Measurements from ENCODE around the gene RAB1B.

The RAB1B gene

DNA sequence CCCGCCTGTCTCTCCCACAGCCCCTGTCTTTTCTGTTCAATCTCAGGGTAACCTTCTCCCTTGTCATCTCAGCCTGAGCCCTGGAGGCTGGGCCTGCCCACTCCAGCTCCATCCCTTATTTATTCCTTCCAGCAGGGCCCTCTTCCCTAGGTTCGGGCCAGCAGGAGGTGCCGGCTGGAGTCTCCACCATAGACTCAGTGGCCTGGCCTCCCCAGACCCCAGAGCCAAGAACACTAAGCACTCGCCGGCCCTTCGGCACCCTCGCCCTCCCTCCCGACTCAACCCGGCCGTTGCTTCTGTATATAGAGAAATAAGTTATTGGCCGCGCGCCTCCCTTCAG lies 1.4 kb upstream of the RAB1B start:
- peak overlapping the region; percentile 96 for H3K27ac ChIP-seq
- TF ChIP-seq CTCF (conservative IDR thresholded peaks at IDR 0.05): 0 out of 2 replicates have a peak, but pooled peaks have one; percentile 21

DNA sequence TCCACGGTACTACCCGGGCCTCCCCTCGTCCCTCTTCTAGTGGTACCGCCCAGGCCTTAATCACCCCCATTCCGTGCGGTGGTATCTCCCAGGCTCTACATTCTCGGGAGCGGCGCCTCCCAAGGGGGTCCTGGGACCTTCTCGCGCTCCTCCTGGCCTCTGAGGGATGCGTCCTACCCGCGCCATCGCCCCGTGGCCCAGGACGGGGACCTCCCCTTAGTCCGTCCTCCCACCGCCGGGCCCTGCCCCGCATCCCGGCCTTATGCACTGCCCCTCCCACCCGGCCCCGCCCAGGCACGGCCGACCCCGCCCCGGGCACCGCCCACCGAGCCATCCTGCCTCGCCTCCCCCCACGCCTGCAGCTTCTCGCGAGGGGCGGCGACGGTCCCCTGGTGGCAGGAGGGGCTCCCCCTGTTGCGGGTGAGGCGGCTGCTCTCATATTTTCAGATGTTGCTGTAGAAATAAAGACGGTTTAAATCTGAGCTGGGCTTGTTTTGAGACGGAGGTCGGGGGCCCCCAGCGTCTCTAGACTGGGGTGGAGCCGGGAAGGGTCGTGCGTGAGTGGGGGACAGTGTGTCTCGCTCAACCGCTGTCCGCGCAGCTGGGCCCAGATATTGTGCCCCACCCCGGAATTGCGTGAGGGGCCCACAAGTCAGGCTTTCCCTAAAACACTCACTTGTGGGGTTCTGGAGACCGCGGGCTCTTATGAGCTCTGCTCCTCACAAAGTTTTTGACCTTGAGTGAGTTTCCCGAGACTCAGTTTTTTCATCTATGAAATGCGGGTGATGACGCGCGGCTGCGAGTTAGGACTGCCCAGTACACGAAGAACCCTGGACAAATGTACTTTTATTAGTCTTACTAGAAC lies 828 bp upstream of the RAB1B start:
- peak overlapping the region; percentile 96 for H3K27ac ChIP-seq
- 0 out of 2 replicates have a peak, but pooled peaks have one; percentile 12 for TF ChIP-seq CTCF (conservative IDR thresholded peaks at IDR 0.05)

- TF ChIP-seq CTCF (conservative IDR thresholded peaks at IDR 0.05): peak; percentile 49
- peak overlapping the region; percentile 96 for H3K27ac ChIP-seq
These were observed 790 bp downstream of the RAB1B start for GRCh38 chr11:66268952-66269905.

DNA sequence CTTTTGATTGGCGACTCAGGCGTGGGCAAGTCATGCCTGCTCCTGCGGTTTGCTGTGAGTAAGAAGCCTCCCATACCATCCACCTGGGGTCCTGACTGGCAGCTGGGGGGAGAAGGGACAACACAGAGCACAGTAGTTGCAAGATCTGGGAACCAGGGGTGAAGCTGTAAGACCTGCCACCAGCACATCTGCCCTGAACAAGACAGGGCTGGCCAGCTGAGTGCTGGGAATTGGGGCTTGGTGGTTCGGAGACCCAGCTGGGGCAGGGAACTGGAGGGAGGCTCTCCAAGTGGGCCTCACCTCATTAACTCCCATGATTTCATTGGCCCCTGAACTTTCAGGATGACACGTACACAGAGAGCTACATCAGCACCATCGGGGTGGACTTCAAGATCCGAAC lies 3.4 kb downstream of the RAB1B start:
- TF ChIP-seq CTCF (conservative IDR thresholded peaks at IDR 0.05): no peak
- H3K27ac ChIP-seq: peak overlapping the region; percentile 10; the same call in 1 of the 2 replicates

- no peak for TF ChIP-seq CTCF (conservative IDR thresholded peaks at IDR 0.05)
- H3K27ac ChIP-seq: no peak overlapping the region
These were observed 4.2 kb downstream of the RAB1B start for GRCh38 chr11:66272596-66272995.

DNA sequence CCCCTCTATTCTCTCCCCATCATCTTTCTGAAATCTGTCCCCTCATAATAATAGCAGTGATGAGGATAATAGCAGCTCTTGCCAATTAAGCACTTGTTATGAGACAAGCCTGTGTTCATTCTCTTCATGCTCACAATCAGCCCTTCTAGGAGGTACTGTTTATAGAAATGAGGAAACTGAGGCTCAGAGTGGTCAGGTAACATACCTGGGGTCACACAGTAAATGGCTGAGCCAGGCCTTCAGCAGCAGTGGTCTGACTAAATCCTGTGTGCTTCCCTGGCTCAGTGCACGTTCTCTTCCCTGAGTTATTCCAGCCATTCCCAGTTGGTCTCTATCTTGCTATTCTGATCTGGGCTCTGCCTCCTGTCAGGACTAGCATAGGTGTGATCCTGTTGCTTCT lies 5.8 kb downstream of the RAB1B start:
- TF ChIP-seq CTCF (conservative IDR thresholded peaks at IDR 0.05): no peak
- no peak overlapping the region for H3K27ac ChIP-seq

- H3K27ac ChIP-seq: no peak overlapping the region
- no peak for TF ChIP-seq CTCF (conservative IDR thresholded peaks at IDR 0.05)
These were observed 7.0 kb downstream of the RAB1B start for GRCh38 chr11:66275396-66275795.
